Hepatocyte (in vitro differentiated cells): Measurements from ENCODE around the gene GPATCH8. TPM values are rescaled to one million over a fixed set of nuclear protein-coding genes. Genes with fewer than 3 reads are reported as not detected.

Source experiments
- DNase-seq: peaks from one replicate; pipeline ENCODE4 v3.0.0-alpha.2; 2016; ENCODE audit warnings: low spot score
- H2AFZ ChIP-seq: fragments of 200-600 bp; sonication (generic); 2 replicates; pipeline ENCODE4 v1.6.0; 2016; ENCODE audit warnings: antibody characterized with exemption, mild to moderate bottlenecking
- H3K27ac ChIP-seq: fragments of 200-600 bp; sonication (generic); 2 replicates; pipeline ENCODE4 v1.5.1; 2016; ENCODE audit warnings: mild to moderate bottlenecking
- H3K27me3 ChIP-seq: fragments of 200-600 bp; sonication (generic); 2 replicates; pipeline ENCODE4 v1.6.1; 2016
- H3K36me3 ChIP-seq: fragments of 200-600 bp; sonication (generic); replicated peaks from 2 replicates; pipeline ENCODE4 v1.5.1; 2016; ENCODE audit warnings: low read depth; ENCODE audit not compliant: insufficient read depth
- H3K4me1 ChIP-seq: fragments of 200-600 bp; sonication (generic); 2 replicates; pipeline ENCODE4 v1.5.1; 2016; ENCODE audit warnings: mild to moderate bottlenecking, moderate library complexity; ENCODE audit not compliant: insufficient read depth
- H3K4me2 ChIP-seq: fragments of 200-600 bp; sonication (generic); 2 replicates; pipeline ENCODE4 v1.6.0; 2016
- H3K4me3 ChIP-seq: fragments of 200-600 bp; sonication (generic); 2 replicates; pipeline ENCODE4 v1.5.1; 2016; ENCODE audit warnings: mild to moderate bottlenecking
- H3K79me2 ChIP-seq: fragments of 200-600 bp; sonication (generic); 2 replicates; pipeline ENCODE4 v1.6.0; 2017; ENCODE audit warnings: mild to moderate bottlenecking
- H3K9me2 ChIP-seq: fragments of 200-600 bp; sonication (generic); replicated peaks from 2 replicates; pipeline ENCODE4 v1.6.0; 2017; ENCODE audit warnings: mild to moderate bottlenecking; ENCODE audit not compliant: insufficient read depth
- H3K9me3 ChIP-seq: fragments of 200-600 bp; sonication (generic); 2 replicates; pipeline ENCODE4 v1.5.1; 2016; ENCODE audit warnings: low read depth, mild to moderate bottlenecking
- H4K20me1 ChIP-seq: fragments of 200-600 bp; sonication (generic); 2 replicates; pipeline ENCODE4 v1.6.0; 2016; ENCODE audit warnings: mild to moderate bottlenecking; ENCODE audit not compliant: insufficient read depth, poor library complexity, severe bottlenecking
- CTCF ChIP-seq: fragments of 200-600 bp; sonication (generic); IDR thresholded peaks from 2 replicates; pipeline ENCODE4 v1.5.1; 2016; ENCODE audit warnings: antibody characterized with exemption, mild to moderate bottlenecking; ENCODE audit not compliant: poor library complexity
- EZH2 ChIP-seq: fragments of 200-600 bp; sonication (generic); IDR thresholded peaks from 2 replicates; pipeline ENCODE4 v1.6.1; 2016; ENCODE audit warnings: antibody characterized with exemption, mild to moderate bottlenecking, borderline replicate concordance
- EZH2phosphoT487 ChIP-seq: fragments of 200-600 bp; sonication (generic); IDR thresholded peaks from one replicate; pipeline ENCODE4 v1.6.1; 2018; ENCODE audit warnings: antibody characterized with exemption, mild to moderate bottlenecking, low read depth, moderate library complexity; ENCODE audit not compliant: unreplicated experiment, severe bottlenecking
- WGBS: methylation state at CpG from one replicate; pipeline ENCODE4 v1.1.6; 2016; ENCODE audit warnings: low lambda C conversion rate; ENCODE audit errors: missing lambda C conversion rate; 5-methylcytosine and 5-hydroxymethylcytosine counted together
- polyA plus RNA-seq: library from polyadenylated mRNA; unstranded; fragments of >200 nt; fragmentation: Nextera tagmentation; extraction: Ambion mirVana; gene quantifications from 2 replicates; pipeline ENCODE4 v1.2.1, GENCODE V29; 2016
- total RNA-seq: library from RNA; depleted of rRNA; stranded (reverse); fragments of >200 nt; gene quantifications from 2 replicates; pipeline ENCODE4 v1.2.3, GENCODE V29; 2014

The GPATCH8 gene
- total and polyA plus RNA-seq, 2 experiments from 2014 or later: 30.0 to 42.1 TPM

GRCh38 chr17:44362459-44362948, 140.7 kb downstream of the GPATCH8 start:
- H3K79me2 ChIP-seq: peaks cover 8% of the 10 kb centered on the region
- H3K4me3 ChIP-seq: peak overlapping the region; percentile 98
- H3K27ac ChIP-seq: no peak overlapping the region
- no peaks in the 10 kb centered on the region for H3K27me3 ChIP-seq
- peak overlapping the region; percentile 90 for H2AFZ ChIP-seq
- no peaks in the 10 kb centered on the region for H3K9me2 ChIP-seq
- TF ChIP-seq EZH2: no peak
- no peak for TF ChIP-seq CTCF
- TF ChIP-seq EZH2phosphoT487: no peak
- peaks cover 13% of the 10 kb centered on the region for H4K20me1 ChIP-seq
- no peaks in the 10 kb centered on the region for H3K9me3 ChIP-seq
- H3K4me2 ChIP-seq: peak overlapping the region; percentile 99
- peaks cover 24% of the 10 kb centered on the region for H3K4me1 ChIP-seq
- DNase-seq: no peak
- 15% methylated on average over 5 of the region's 11 CpGs for WGBS
- no peaks in the 10 kb centered on the region for H3K36me3 ChIP-seq

- H3K36me3 ChIP-seq: no peaks in the 10 kb centered on the region
- TF ChIP-seq CTCF: no peak
- no peak for TF ChIP-seq EZH2
- peaks cover 8% of the 10 kb centered on the region for H3K79me2 ChIP-seq
- peak overlapping the region; percentile 99 for H3K4me2 ChIP-seq
- H3K4me1 ChIP-seq: peaks cover 24% of the 10 kb centered on the region
- H3K4me3 ChIP-seq: no peak overlapping the region
- H4K20me1 ChIP-seq: peaks cover 13% of the 10 kb centered on the region
- H3K9me2 ChIP-seq: no peaks in the 10 kb centered on the region
- 47% methylated on average over 9 of the region's 11 CpGs for WGBS
- no peaks in the 10 kb centered on the region for H3K27me3 ChIP-seq
- no peak overlapping the region for H3K27ac ChIP-seq
- no peak for DNase-seq
- H2AFZ ChIP-seq: no peak overlapping the region
- no peaks in the 10 kb centered on the region for H3K9me3 ChIP-seq
Measured at GRCh38 chr17:44361292-44362260, 141.6 kb downstream of the GPATCH8 start.

GRCh38 chr17:44360826-44361225, 142.4 kb downstream of the GPATCH8 start:
- DNase-seq: peak; percentile 66
- no peak overlapping the region for H2AFZ ChIP-seq

More at GRCh38 chr17:44360826-44361225, 142.4 kb downstream of the GPATCH8 start:
- H3K27me3 ChIP-seq: no peaks in the 10 kb centered on the region
- peaks cover 8% of the 10 kb centered on the region for H3K79me2 ChIP-seq
- no peaks in the 10 kb centered on the region for H3K9me2 ChIP-seq
- peaks cover 24% of the 10 kb centered on the region for H3K4me1 ChIP-seq
- 58% methylated on average over 5 of the region's 5 CpGs for WGBS
- H3K9me3 ChIP-seq: no peaks in the 10 kb centered on the region
- H3K27ac ChIP-seq: no peak overlapping the region
- peaks cover 13% of the 10 kb centered on the region for H4K20me1 ChIP-seq
- no peak overlapping the region for H3K4me3 ChIP-seq
- no peaks in the 10 kb centered on the region for H3K36me3 ChIP-seq
- TF ChIP-seq EZH2: no peak
- TF ChIP-seq CTCF: no peak
- TF ChIP-seq EZH2phosphoT487: no peak
- peak overlapping the region; percentile 99 for H3K4me2 ChIP-seq
